Mesenchymal stem cell (in vitro differentiated cells and primary cell): ENCODE data around the gene GPR108.

Experiments used
- DNase-seq: peaks from one replicate; pipeline ENCODE4 v3.0.0-alpha.2; 2013
- H2AFZ ChIP-seq: one replicate; pipeline ENCODE4 v1.6.1; 2013; ENCODE audit warnings: low read depth, mild to moderate bottlenecking, control low read depth, inconsistent platforms, low read length, moderate library complexity
- H2AK5ac ChIP-seq: 2 replicates; pipeline ENCODE4 v1.6.1; 2013; ENCODE audit warnings: low read length, moderate library complexity, mild to moderate bottlenecking, inconsistent platforms; ENCODE audit not compliant: severe bottlenecking
- H2BK120ac ChIP-seq: one replicate; pipeline ENCODE4 v1.6.1; 2013; ENCODE audit warnings: low read depth, mild to moderate bottlenecking, inconsistent platforms, low read length, moderate library complexity
- H2BK12ac ChIP-seq, 2 experiments: one replicate each; pipeline ENCODE4 v1.6.1; 2013; ENCODE audit warnings: inconsistent platforms in 2 of 2, low read length in 2 of 2, mild to moderate bottlenecking in 2 of 2, moderate library complexity in 2 of 2, control low read depth in 1 of 2
- H2BK15ac ChIP-seq: one replicate; pipeline ENCODE4 v1.6.1; 2013; ENCODE audit warnings: mild to moderate bottlenecking, low read depth, inconsistent platforms; ENCODE audit not compliant: poor library complexity, severe bottlenecking
- H2BK5ac ChIP-seq: 2 replicates; pipeline ENCODE4 v1.6.1; 2013; ENCODE audit warnings: low read depth, mild to moderate bottlenecking, low read length, control low read depth, inconsistent platforms; ENCODE audit not compliant: poor library complexity, severe bottlenecking
- H3K14ac ChIP-seq, 2 experiments: one replicate each; pipeline ENCODE4 v1.6.1; 2013; ENCODE audit warnings: inconsistent platforms in 2 of 2, low read length in 2 of 2, control low read depth in 1 of 2, mild to moderate bottlenecking in 1 of 2, moderate library complexity in 1 of 2
- H3K18ac ChIP-seq, 2 experiments: one replicate each; pipeline ENCODE4 v1.6.1; 2013; ENCODE audit warnings: inconsistent platforms in 2 of 2, low read length in 2 of 2, control low read depth in 1 of 2, low read depth in 1 of 2, mild to moderate bottlenecking in 1 of 2
- H3K23ac ChIP-seq, 2 experiments: one replicate each; pipeline ENCODE4 v1.6.1; 2013; ENCODE audit warnings: inconsistent platforms in 2 of 2, low read length in 2 of 2, mild to moderate bottlenecking in 2 of 2, moderate library complexity in 2 of 2, control low read depth in 1 of 2
- H3K27ac ChIP-seq: 2 replicates; pipeline ENCODE4 v1.5.1; 2013; ENCODE audit warnings: mild to moderate bottlenecking, moderate library complexity, low read length, control low read depth, inconsistent platforms; ENCODE audit not compliant: poor library complexity, severe bottlenecking
- H3K27me3 ChIP-seq, 2 experiments: 2 replicates each; pipeline versions ENCODE4 v1.6.1 to v1.7.0; 2013; ENCODE audit warnings: low read length in 2 of 2, mild to moderate bottlenecking in 2 of 2, moderate library complexity in 2 of 2, control low read depth in 1 of 2, inconsistent platforms in 1 of 2; ENCODE audit not compliant: control insufficient read depth in 1 of 2, insufficient read depth in 1 of 2
- H3K36me3 ChIP-seq, 2 experiments: 2 replicates each; pipeline versions ENCODE4 v1.6.1 to v1.7.0; 2013; ENCODE audit warnings: low read length in 2 of 2, control low read depth in 1 of 2, inconsistent platforms in 1 of 2, low read depth in 1 of 2, mild to moderate bottlenecking in 1 of 2; ENCODE audit not compliant: insufficient read depth in 2 of 2, control insufficient read depth in 1 of 2
- H3K4ac ChIP-seq, 2 experiments: one replicate each; pipeline ENCODE4 v1.6.1; 2013; ENCODE audit warnings: inconsistent platforms in 2 of 2, low read length in 2 of 2, mild to moderate bottlenecking in 2 of 2, moderate library complexity in 2 of 2, control low read depth in 1 of 2, low read depth in 1 of 2
- H3K4me1 ChIP-seq: 2 replicates; pipeline ENCODE4 v1.6.1; 2013; ENCODE audit warnings: low read depth, low read length, control low read depth; ENCODE audit not compliant: control insufficient read depth, insufficient read depth
- H3K4me2 ChIP-seq: 2 replicates; pipeline ENCODE4 v1.6.1; 2013; ENCODE audit warnings: low read length, mild to moderate bottlenecking, inconsistent platforms; ENCODE audit not compliant: poor library complexity, severe bottlenecking
- H3K4me3 ChIP-seq, 2 experiments: 2 replicates each; pipeline versions ENCODE4 v1.5.1 to v1.7.0; 2013; ENCODE audit warnings: low read length in 2 of 2, mild to moderate bottlenecking in 2 of 2, control low read depth in 1 of 2, low read depth in 1 of 2; ENCODE audit not compliant: insufficient read depth in 1 of 2
- H3K79me1 ChIP-seq: replicated peaks from 2 replicates; pipeline ENCODE4 v1.6.1; 2013; ENCODE audit warnings: mild to moderate bottlenecking, control low read depth, low read length, inconsistent platforms; ENCODE audit not compliant: poor library complexity, severe bottlenecking
- H3K9ac ChIP-seq: 2 replicates; pipeline ENCODE4 v1.7.0; 2013; ENCODE audit warnings: mild to moderate bottlenecking, low read length, moderate library complexity
- H3K9me3 ChIP-seq: 2 replicates; pipeline ENCODE4 v1.7.0; 2013; ENCODE audit warnings: mild to moderate bottlenecking, low read length; ENCODE audit not compliant: control insufficient read depth
- H4K8ac ChIP-seq: one replicate; pipeline ENCODE4 v1.6.1; 2013; ENCODE audit warnings: inconsistent platforms, mild to moderate bottlenecking, low read length, moderate library complexity
- H4K91ac ChIP-seq: one replicate; pipeline ENCODE4 v1.6.1; 2013; ENCODE audit warnings: mild to moderate bottlenecking, low read length, inconsistent platforms
- WGBS: methylation state at CpG from one replicate; pipeline ENCODE4 v1.1.7; 2013; ENCODE audit warnings: mixed read lengths; 5-methylcytosine and 5-hydroxymethylcytosine counted together

The GPR108 gene

DNA sequence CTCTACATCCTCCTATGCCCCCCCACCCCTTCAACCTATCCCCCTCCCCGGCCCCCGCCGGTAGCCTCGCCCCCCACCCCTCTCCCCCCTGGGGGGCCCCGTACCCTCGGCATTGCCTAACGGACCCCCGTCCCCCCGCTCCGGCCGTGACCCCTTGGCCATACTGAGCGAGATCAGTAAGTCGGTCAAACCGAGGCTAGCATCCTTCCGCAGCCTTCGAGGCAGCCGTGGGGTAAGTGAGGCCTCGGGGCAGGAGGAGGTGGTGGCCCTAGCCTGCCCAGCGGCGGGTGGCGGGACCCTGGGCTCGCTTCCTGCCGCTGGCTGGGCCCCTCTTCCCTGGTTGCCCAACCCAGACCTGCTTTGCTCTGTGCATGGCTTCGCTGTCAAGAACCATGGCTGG, 8.6 kb upstream of the GPR108 start:
- no peak overlapping the region for H3K4ac ChIP-seq
- no peak overlapping the region for H3K4me3 ChIP-seq
- peak overlapping the region; percentile 29 for H2AK5ac ChIP-seq
- no peak overlapping the region for H3K4me2 ChIP-seq
- H3K18ac ChIP-seq: no peak overlapping the region
- H3K27ac ChIP-seq: no peak overlapping the region
- H3K9me3 ChIP-seq: no peaks in the 10 kb centered on the region
- H3K14ac ChIP-seq: no peak overlapping the region
- no peaks in the 10 kb centered on the region for H3K27me3 ChIP-seq
- WGBS: 97% methylated on average over 16 of the region's 24 CpGs
- H2BK15ac ChIP-seq: no peak overlapping the region
- peaks cover 57 to 69% of the 10 kb centered on the region in 2 experiments for H3K36me3 ChIP-seq
- H2BK12ac ChIP-seq: no peak overlapping the region
- no peak overlapping the region for H3K9ac ChIP-seq
- no peak for DNase-seq
- H4K91ac ChIP-seq: no peak overlapping the region
- H2AFZ ChIP-seq: no peak overlapping the region
- no peak overlapping the region for H3K23ac ChIP-seq
- H3K4me1 ChIP-seq: peaks cover 25% of the 10 kb centered on the region
- H2BK120ac ChIP-seq: no peak overlapping the region
- peaks cover 18% of the 10 kb centered on the region for H3K79me1 ChIP-seq
- H4K8ac ChIP-seq: peak overlapping the region; percentile 29
- no peak overlapping the region for H2BK5ac ChIP-seq

DNA sequence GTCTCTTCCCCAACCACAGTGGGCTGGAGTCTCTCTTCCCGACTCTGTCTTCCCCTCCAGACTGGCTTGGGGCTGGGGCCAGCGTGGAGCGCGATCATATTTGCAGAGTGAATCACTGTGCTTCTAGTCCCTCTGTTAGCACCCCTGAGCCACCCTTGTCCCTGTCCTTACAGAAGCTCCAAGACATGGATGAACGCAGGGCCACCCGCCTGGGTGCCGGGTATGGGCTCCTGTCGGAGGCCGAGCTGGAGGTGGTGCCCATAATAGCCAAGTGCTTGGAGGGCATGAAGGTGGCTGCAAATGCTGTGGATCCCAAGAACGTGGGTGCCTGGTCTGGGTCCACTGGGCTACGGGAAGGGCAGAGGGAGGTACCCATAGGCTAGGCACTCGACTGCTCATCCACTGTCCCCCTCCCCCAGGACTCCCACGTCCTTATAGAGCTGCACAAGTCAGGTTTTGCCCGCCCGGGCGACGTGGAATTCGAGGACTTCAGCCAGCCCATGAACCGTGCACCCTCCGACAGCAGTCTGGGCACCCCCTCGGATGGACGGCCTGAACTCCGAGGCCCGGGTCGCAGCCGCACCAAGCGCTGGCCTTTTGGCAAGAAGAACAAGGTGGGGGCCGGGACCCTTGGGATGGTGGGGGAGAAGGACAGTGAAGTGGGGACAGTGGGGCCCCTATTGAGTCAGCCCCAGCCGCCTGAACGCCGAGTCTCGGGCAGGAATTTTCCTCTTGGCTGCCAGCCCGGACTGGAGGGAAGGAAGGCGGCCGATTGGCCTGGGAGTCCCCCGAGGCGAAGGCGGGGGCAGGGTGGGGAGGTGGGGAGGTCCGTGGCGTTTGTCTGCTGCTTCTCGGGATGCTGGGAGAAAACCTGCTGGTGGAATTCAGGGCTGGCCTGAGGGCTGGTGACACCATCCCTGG, 7.3 kb upstream of the GPR108 start:
- Histone ChIP-seq H3K9me3 (no peaks in the 10 kb centered on the region), H3K9ac (peak overlapping the region; percentile 57)

GRCh38 chr19:6743714-6744380, 6.5 kb upstream of the GPR108 start:
- peaks cover 28% of the 10 kb centered on the region for H3K4me1 ChIP-seq
- no peak overlapping the region for H4K91ac ChIP-seq
- no peak overlapping the region for H3K18ac ChIP-seq
- WGBS: 86% methylated on average over 15 of the region's 15 CpGs
- H2BK15ac ChIP-seq: peak overlapping the region; percentile 88
- peaks cover 40 to 51% of the 10 kb centered on the region in 2 experiments for H3K36me3 ChIP-seq
- no peak overlapping the region for H2BK12ac ChIP-seq
- no peak overlapping the region for H2BK120ac ChIP-seq
- no peak overlapping the region for H3K23ac ChIP-seq
- no peak overlapping the region for H3K4ac ChIP-seq
- no peak overlapping the region for H2AFZ ChIP-seq
- H3K4me2 ChIP-seq: peak overlapping the region; percentile 13
- DNase-seq: peak; percentile 35
- no peak overlapping the region for H3K14ac ChIP-seq
- peak overlapping the region; percentile 57 for H3K9ac ChIP-seq
- H3K79me1 ChIP-seq: peaks cover 18% of the 10 kb centered on the region
- peak overlapping the region; percentile 92 for H3K27ac ChIP-seq
- H4K8ac ChIP-seq: no peak overlapping the region
- H3K4me3 ChIP-seq: peak overlapping the region in 1 of 2 experiments; percentile 53
- no peaks in the 10 kb centered on the region for H3K27me3 ChIP-seq
- no peak overlapping the region for H2BK5ac ChIP-seq
- peak overlapping the region; percentile 92 for H2AK5ac ChIP-seq
- H3K9me3 ChIP-seq: no peaks in the 10 kb centered on the region

More for the DNA sequence above, 7.3 kb upstream of the GPR108 start:
- peak overlapping the region; percentile 29 for H4K91ac ChIP-seq
- peak overlapping the region; percentile 88 for H2BK15ac ChIP-seq
- H3K4me2 ChIP-seq: peak overlapping the region; percentile 36
- peak overlapping the region in 1 of 2 experiments; percentile 56 for H3K4me3 ChIP-seq
- peaks cover 44 to 59% of the 10 kb centered on the region in 2 experiments for H3K36me3 ChIP-seq
- H2BK12ac ChIP-seq: peak overlapping the region; percentile 22 to 71
- H3K27ac ChIP-seq: peak overlapping the region; percentile 92
- peak overlapping the region in 1 of 2 experiments; percentile 42 for H3K4ac ChIP-seq
- peak overlapping the region in 1 of 2 experiments; percentile 74 for H3K18ac ChIP-seq
- peak overlapping the region; percentile 29 for H4K8ac ChIP-seq
- no peak overlapping the region for H2AFZ ChIP-seq
- H2BK120ac ChIP-seq: no peak overlapping the region
- no peak overlapping the region for H3K14ac ChIP-seq
- peak overlapping the region; percentile 92 for H2AK5ac ChIP-seq
- H3K79me1 ChIP-seq: peaks cover 21% of the 10 kb centered on the region
- peak; percentile 76 for DNase-seq
- WGBS: 78% methylated on average over 39 of the region's 41 CpGs
- H3K27me3 ChIP-seq: no peaks in the 10 kb centered on the region
- H3K4me1 ChIP-seq: peaks cover 25% of the 10 kb centered on the region
- peak overlapping the region; percentile 91 for H2BK5ac ChIP-seq
- peak overlapping the region in 1 of 2 experiments; percentile 38 for H3K23ac ChIP-seq

- peak overlapping the region; percentile 84 for H2AK5ac ChIP-seq
- H3K4me3 ChIP-seq: peak overlapping the region in 1 of 2 experiments; percentile 33
- H3K23ac ChIP-seq: peak overlapping the region in 1 of 2 experiments; percentile 72
- H2BK12ac ChIP-seq: peak overlapping the region in 1 of 2 experiments; percentile 43
- H3K79me1 ChIP-seq: peaks cover 18% of the 10 kb centered on the region
- no peak overlapping the region for H2BK120ac ChIP-seq
- H3K27me3 ChIP-seq: no peaks in the 10 kb centered on the region
- no peak overlapping the region for H2AFZ ChIP-seq
- H3K36me3 ChIP-seq: peaks cover 40 to 44% of the 10 kb centered on the region in 2 experiments
- no peaks in the 10 kb centered on the region for H3K9me3 ChIP-seq
- H3K4ac ChIP-seq: no peak overlapping the region
- H2BK15ac ChIP-seq: no peak overlapping the region
- no peak for DNase-seq
- WGBS: 89% methylated on average over 7 of the region's 7 CpGs
- peak overlapping the region; percentile 27 for H3K27ac ChIP-seq
- no peak overlapping the region for H4K8ac ChIP-seq
- no peak overlapping the region for H2BK5ac ChIP-seq
- no peak overlapping the region for H4K91ac ChIP-seq
- H3K14ac ChIP-seq: no peak overlapping the region
- no peak overlapping the region for H3K18ac ChIP-seq
- peaks cover 34% of the 10 kb centered on the region for H3K4me1 ChIP-seq
- H3K9ac ChIP-seq: peak overlapping the region; percentile 41
- no peak overlapping the region for H3K4me2 ChIP-seq
These were observed 5.7 kb upstream of the GPR108 start for GRCh38 chr19:6743066-6743465.
